Measurements from ENCODE around the gene ZNF320.

DNA sequence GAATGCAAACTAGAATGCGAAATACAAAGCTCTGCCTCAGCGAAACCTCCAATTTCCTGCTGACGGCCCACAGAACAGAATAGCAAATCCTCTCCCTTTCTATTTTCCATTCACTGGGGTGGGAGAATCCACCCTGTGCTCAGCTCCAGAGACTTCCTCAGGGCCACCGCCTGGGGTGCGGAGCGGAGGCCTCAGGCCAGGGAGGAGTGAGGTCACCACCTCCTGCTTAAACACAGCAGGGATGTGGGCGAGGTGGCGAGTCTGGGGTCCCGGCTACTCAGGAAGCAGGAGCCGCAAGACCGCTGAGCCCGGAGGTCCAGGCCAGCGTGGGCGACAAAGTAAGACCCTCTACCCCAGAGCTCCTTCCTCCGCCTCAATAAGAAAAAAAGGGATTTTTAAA lies 666 bp upstream of the ZNF320 start:
- TF ChIP-seq YY1 (IDR thresholded peaks at IDR 0.05; ENCODE audit: low read depth) = no peak
- no peak for TF ChIP-seq TAF1 (IDR thresholded peaks at IDR 0.05; ENCODE audit: low read depth)
